ENCODE measurements around the gene ZFP28.

Gene ZFP28

GRCh38 chr19:56554272-56554869 lies 15.6 kb downstream of the ZFP28 start:
- no peak overlapping the region for H3K4me3 ChIP-seq (ENCODE audit: low read depth, low read length)
- no peak overlapping the region for H3K27ac ChIP-seq (ENCODE audit: low read depth, low read length)
- no peaks in the 10 kb centered on the region for H3K4me1 ChIP-seq (ENCODE audit: control insufficient read depth, insufficient read depth, low read length, unreplicated experiment)
- peaks cover 71% of the 10 kb centered on the region for H3K36me3 ChIP-seq (ENCODE audit: insufficient read depth, low read length)
- no peak overlapping the region for H2AFZ ChIP-seq (ENCODE audit: low read length, unreplicated experiment)
- H3K27me3 ChIP-seq (ENCODE audit: insufficient read depth, low read length) = no peaks in the 10 kb centered on the region
- H3K79me2 ChIP-seq (ENCODE audit: control insufficient read depth, insufficient read depth, low read length, unreplicated experiment) = no peaks in the 10 kb centered on the region

- Histone ChIP-seq H3K27me3 (ENCODE audit: insufficient read depth, low read length) (no peaks in the 10 kb centered on the region), H3K4me3 (ENCODE audit: low read depth, low read length) (no peak overlapping the region), H2AFZ (ENCODE audit: low read length, unreplicated experiment) (no peak overlapping the region), H3K79me2 (ENCODE audit: control insufficient read depth, insufficient read depth, low read length, unreplicated experiment) (no peaks in the 10 kb centered on the region), H3K4me1 (ENCODE audit: control insufficient read depth, insufficient read depth, low read length, unreplicated experiment) (no peaks in the 10 kb centered on the region), H3K27ac (ENCODE audit: low read depth, low read length) (no peak overlapping the region), H3K36me3 (ENCODE audit: insufficient read depth, low read length) (peaks cover 4% of the 10 kb centered on the region; the same call in 1 of the 2 replicates)
Observed at GRCh38 chr19:56562766-56563165, 24.0 kb downstream of the ZFP28 start.

- Histone ChIP-seq H3K36me3 (ENCODE audit: insufficient read depth, low read length) (peaks cover 29% of the 10 kb centered on the region), H3K79me2 (ENCODE audit: control insufficient read depth, insufficient read depth, low read length, unreplicated experiment) (peaks cover 7% of the 10 kb centered on the region), H3K27ac (ENCODE audit: low read depth, low read length) (no peak overlapping the region), H3K27me3 (ENCODE audit: insufficient read depth, low read length) (no peaks in the 10 kb centered on the region), H3K4me3 (ENCODE audit: low read depth, low read length) (peak overlapping the region; percentile 94), H2AFZ (ENCODE audit: low read length, unreplicated experiment) (peak overlapping the region; percentile 92), H3K4me1 (ENCODE audit: control insufficient read depth, insufficient read depth, low read length, unreplicated experiment) (no peaks in the 10 kb centered on the region)
Observed at GRCh38 chr19:56566904-56567273, 28.1 kb downstream of the ZFP28 start.

GRCh38 chr19:56567274-56568120 lies 28.7 kb downstream of the ZFP28 start, which contains the start of gene ZNF470:
TSS of gene ZNF470 (plus strand) at chr19:56567468. CDS start at chr19:56570312, 2,844 bp downstream.
- Histone ChIP-seq H3K4me3 (ENCODE audit: low read depth, low read length) (peak within 1 kb of the TSS; percentile 94), H3K79me2 (ENCODE audit: control insufficient read depth, insufficient read depth, low read length, unreplicated experiment) (peaks cover 7% of the 10 kb centered on the region), H3K27ac (ENCODE audit: low read depth, low read length) (peak within 1 kb of the TSS; percentile 38), H3K36me3 (ENCODE audit: insufficient read depth, low read length) (peaks cover 30% of the 10 kb centered on the region), H2AFZ (ENCODE audit: low read length, unreplicated experiment) (peak within 1 kb of the TSS; percentile 92), H3K27me3 (ENCODE audit: insufficient read depth, low read length) (no peaks in the 10 kb centered on the region), H3K4me1 (ENCODE audit: control insufficient read depth, insufficient read depth, low read length, unreplicated experiment) (no peaks in the 10 kb centered on the region)

- H3K27me3 ChIP-seq (ENCODE audit: insufficient read depth, low read length) = no peaks in the 10 kb centered on the region
- no peak overlapping the region for H3K27ac ChIP-seq (ENCODE audit: low read depth, low read length)
- H3K79me2 ChIP-seq (ENCODE audit: control insufficient read depth, insufficient read depth, low read length, unreplicated experiment) = peaks cover 7% of the 10 kb centered on the region
- no peak overlapping the region for H3K4me3 ChIP-seq (ENCODE audit: low read depth, low read length)
- H3K4me1 ChIP-seq (ENCODE audit: control insufficient read depth, insufficient read depth, low read length, unreplicated experiment) = no peaks in the 10 kb centered on the region
- no peak overlapping the region for H2AFZ ChIP-seq (ENCODE audit: low read length, unreplicated experiment)
- peaks cover 81% of the 10 kb centered on the region for H3K36me3 ChIP-seq (ENCODE audit: insufficient read depth, low read length)
Observed at GRCh38 chr19:56572589-56572988, 33.8 kb downstream of the ZFP28 start.

- Histone ChIP-seq H3K4me3 (ENCODE audit: low read depth, low read length) (no peak overlapping the region), H3K4me1 (ENCODE audit: control insufficient read depth, insufficient read depth, low read length, unreplicated experiment) (no peaks in the 10 kb centered on the region), H2AFZ (ENCODE audit: low read length, unreplicated experiment) (no peak overlapping the region), H3K27me3 (ENCODE audit: insufficient read depth, low read length) (no peaks in the 10 kb centered on the region), H3K27ac (ENCODE audit: low read depth, low read length) (no peak overlapping the region), H3K79me2 (ENCODE audit: control insufficient read depth, insufficient read depth, low read length, unreplicated experiment) (peaks cover under 1% of the 10 kb centered on the region), H3K36me3 (ENCODE audit: insufficient read depth, low read length) (peaks cover 84% of the 10 kb centered on the region)
Observed at GRCh38 chr19:56573914-56574313, 35.2 kb downstream of the ZFP28 start.

GRCh38 chr19:56577719-56578602 lies 39.2 kb downstream of the ZFP28 start:
- Histone ChIP-seq H2AFZ (ENCODE audit: low read length, unreplicated experiment) (no peak overlapping the region), H3K4me3 (ENCODE audit: low read depth, low read length) (no peak overlapping the region), H3K4me1 (ENCODE audit: control insufficient read depth, insufficient read depth, low read length, unreplicated experiment) (no peaks in the 10 kb centered on the region), H3K79me2 (ENCODE audit: control insufficient read depth, insufficient read depth, low read length, unreplicated experiment) (no peaks in the 10 kb centered on the region), H3K27ac (ENCODE audit: low read depth, low read length) (no peak overlapping the region), H3K27me3 (ENCODE audit: insufficient read depth, low read length) (no peaks in the 10 kb centered on the region), H3K36me3 (ENCODE audit: insufficient read depth, low read length) (peaks cover 59% of the 10 kb centered on the region)

- H3K4me3 ChIP-seq (ENCODE audit: low read depth, low read length) = peak overlapping the region; percentile 89
- H3K36me3 ChIP-seq (ENCODE audit: insufficient read depth, low read length) = 0 out of 2 replicates have a peak, but pooled peaks cover 5% of the 10 kb centered on the region
- no peaks in the 10 kb centered on the region for H3K27me3 ChIP-seq (ENCODE audit: insufficient read depth, low read length)
- no peaks in the 10 kb centered on the region for H3K4me1 ChIP-seq (ENCODE audit: control insufficient read depth, insufficient read depth, low read length, unreplicated experiment)
- peaks cover 23% of the 10 kb centered on the region for H3K79me2 ChIP-seq (ENCODE audit: control insufficient read depth, insufficient read depth, low read length, unreplicated experiment)
- H3K27ac ChIP-seq (ENCODE audit: low read depth, low read length) = no peak overlapping the region
- no peak overlapping the region for H2AFZ ChIP-seq (ENCODE audit: low read length, unreplicated experiment)
Observed at GRCh38 chr19:56594446-56594782, 55.7 kb downstream of the ZFP28 start.

- Histone ChIP-seq H3K4me3 (ENCODE audit: low read depth, low read length) (peak within 1 kb of the TSS; percentile 89), H3K27me3 (ENCODE audit: insufficient read depth, low read length) (no peaks in the 10 kb centered on the region), H3K79me2 (ENCODE audit: control insufficient read depth, insufficient read depth, low read length, unreplicated experiment) (peaks cover 23% of the 10 kb centered on the region), H3K27ac (ENCODE audit: low read depth, low read length) (no peak within 1 kb of the TSS), H3K36me3 (ENCODE audit: insufficient read depth, low read length) (0 out of 2 replicates have a peak, but pooled peaks cover 5% of the 10 kb centered on the region), H3K4me1 (ENCODE audit: control insufficient read depth, insufficient read depth, low read length, unreplicated experiment) (no peaks in the 10 kb centered on the region), H2AFZ (ENCODE audit: low read length, unreplicated experiment) (peak within 1 kb of the TSS; percentile 21)
Observed at GRCh38 chr19:56594783-56595547, 56.2 kb downstream of the ZFP28 start, which contains the start of gene ZNF71. TSS of gene ZNF71 (plus strand) at chr19:56595302. CDS start at chr19:56601559, 6,257 bp downstream.

- H3K27me3 ChIP-seq (ENCODE audit: insufficient read depth, low read length) = no peaks in the 10 kb centered on the region
- H3K4me1 ChIP-seq (ENCODE audit: control insufficient read depth, insufficient read depth, low read length, unreplicated experiment) = no peaks in the 10 kb centered on the region
- H3K27ac ChIP-seq (ENCODE audit: low read depth, low read length) = no peak overlapping the region
- H2AFZ ChIP-seq (ENCODE audit: low read length, unreplicated experiment) = peak overlapping the region; percentile 21
- 0 out of 2 replicates have a peak, but pooled peaks cover 5% of the 10 kb centered on the region for H3K36me3 ChIP-seq (ENCODE audit: insufficient read depth, low read length)
- H3K4me3 ChIP-seq (ENCODE audit: low read depth, low read length) = peak overlapping the region; percentile 89
- peaks cover 24% of the 10 kb centered on the region for H3K79me2 ChIP-seq (ENCODE audit: control insufficient read depth, insufficient read depth, low read length, unreplicated experiment)
Observed at GRCh38 chr19:56595548-56595899, 56.8 kb downstream of the ZFP28 start.

All from ACC112 (cell line).